GM21737 (cell line): ENCODE data around the gene ZC3H8.
A peak's percentile ranks its signal among the peaks of the same experiment; 100 is the strongest.
"Not testable (repeated sequence)": the region's sequence is repeated elsewhere in the genome, so short reads cannot be mapped to it uniquely, and the experiment has no call there.

ENCODE experiments used
- ATAC-seq: cut with Tn5 transposase; IDR thresholded peaks from one replicate; pipeline ENCODE4 v1.9.1; 2021; ENCODE audit warnings: mild to moderate bottlenecking, moderate library complexity; ENCODE audit not compliant: unreplicated experiment

The ZC3H8 gene

GRCh38 chr2:112254466-112255240, at the start of gene ZC3H8:
TSS of gene ZC3H8 (minus strand) at chr2:112255042. CDS start at chr2:112254981, 61 bp downstream.
- ATAC-seq: peak; percentile 86

GRCh38 chr2:112304298-112304941, 49.6 kb upstream of the ZC3H8 start:
- ATAC-seq: no peak

- no peak for ATAC-seq
These were observed 47.1 kb upstream of the ZC3H8 start for GRCh38 chr2:112301973-112302372.

- ATAC-seq: no peak
These were observed 46.3 kb upstream of the ZC3H8 start for GRCh38 chr2:112301171-112301584.

- ATAC-seq: no peak
These were observed 41.6 kb upstream of the ZC3H8 start for GRCh38 chr2:112296407-112296806.

GRCh38 chr2:112295407-112296078, 40.7 kb upstream of the ZC3H8 start:
- ATAC-seq: no peak

- ATAC-seq: no peak
These were observed 39.0 kb upstream of the ZC3H8 start for GRCh38 chr2:112293636-112294401.

- no peak for ATAC-seq
These were observed 35.8 kb upstream of the ZC3H8 start for GRCh38 chr2:112290648-112291047.

- no peak for ATAC-seq
These were observed 35.2 kb upstream of the ZC3H8 start for GRCh38 chr2:112290088-112290487.

- not testable (repeated sequence) for ATAC-seq
These were observed 28.7 kb upstream of the ZC3H8 start for GRCh38 chr2:112283535-112283934.

GRCh38 chr2:112282066-112282465, 27.2 kb upstream of the ZC3H8 start:
- not testable (repeated sequence) for ATAC-seq

GRCh38 chr2:112277596-112278220, 22.9 kb upstream of the ZC3H8 start:
- ATAC-seq: no peak

GRCh38 chr2:112276954-112277353, 22.1 kb upstream of the ZC3H8 start:
- ATAC-seq: no peak

- ATAC-seq: peak; percentile 43
These were observed 21.3 kb upstream of the ZC3H8 start for GRCh38 chr2:112275887-112276773.

GRCh38 chr2:112275311-112275886, 20.6 kb upstream of the ZC3H8 start, which contains the start of gene ZC3H6:
TSS of gene ZC3H6 (plus strand) at chr2:112275597. CDS start at chr2:112275995, 398 bp downstream.
- ATAC-seq: peak; percentile 96

- no peak for ATAC-seq
These were observed 18.5 kb upstream of the ZC3H8 start for GRCh38 chr2:112273349-112273748.

- ATAC-seq: no peak
These were observed 17.8 kb upstream of the ZC3H8 start for GRCh38 chr2:112272669-112273068.

- no peak for ATAC-seq
These were observed 13.7 kb upstream of the ZC3H8 start for GRCh38 chr2:112268547-112268946.

- ATAC-seq: no peak
These were observed 8.0 kb upstream of the ZC3H8 start for GRCh38 chr2:112262876-112263275.
